Keratinocyte (primary cell): Measurements from ENCODE around the gene VWA5B2.

Experiments
- CTCF ChIP-seq, 3 experiments: IDR thresholded peaks in 1 of 3; conservative IDR thresholded peaks in 1 of 3; optimal IDR thresholded peaks in 1 of 3; 2 replicates in 2 of 3; 3 replicates in 1 of 3; pipeline versions ENCODE3 to v1.5.1; 2011; ENCODE audit warnings: low read length in 3 of 3, mild to moderate bottlenecking in 3 of 3, moderate library complexity in 2 of 3, control low read depth in 1 of 3, inconsistent platforms in 1 of 3; ENCODE audit not compliant: insufficient read depth in 2 of 3; ENCODE audit errors: extremely low read depth in 1 of 3
- EZH2 ChIP-seq: IDR thresholded peaks from one replicate; pipeline ENCODE4 v1.6.1; 2012; ENCODE audit warnings: inconsistent platforms, mild to moderate bottlenecking, low read length, moderate library complexity

GRCh38 chr3:184193991-184194539, 35.3 kb upstream of the VWA5B2 start:
- no peak for TF ChIP-seq EZH2
- no peak for TF ChIP-seq CTCF (optimal IDR thresholded peaks at IDR 0.05 in 1 of 3, IDR thresholded peaks at IDR 0.05 in 1 of 3, conservative IDR thresholded peaks at IDR 0.05 in 1 of 3; ENCODE audit: extremely low read depth in 1 of 3, insufficient read depth in 2 of 3, low read length in 3 of 3)
